NCI-H82 treated with DMSO at 0.1 percent for 48 hours (cell line): ENCODE data around the gene COBL.

Experiments
- DNase-seq: peaks from one replicate; lab custom pipeline; 2025; ENCODE audit not compliant: unreplicated experiment; lab: John Stamatoyannopoulos, UW

COBL gene

DNA sequence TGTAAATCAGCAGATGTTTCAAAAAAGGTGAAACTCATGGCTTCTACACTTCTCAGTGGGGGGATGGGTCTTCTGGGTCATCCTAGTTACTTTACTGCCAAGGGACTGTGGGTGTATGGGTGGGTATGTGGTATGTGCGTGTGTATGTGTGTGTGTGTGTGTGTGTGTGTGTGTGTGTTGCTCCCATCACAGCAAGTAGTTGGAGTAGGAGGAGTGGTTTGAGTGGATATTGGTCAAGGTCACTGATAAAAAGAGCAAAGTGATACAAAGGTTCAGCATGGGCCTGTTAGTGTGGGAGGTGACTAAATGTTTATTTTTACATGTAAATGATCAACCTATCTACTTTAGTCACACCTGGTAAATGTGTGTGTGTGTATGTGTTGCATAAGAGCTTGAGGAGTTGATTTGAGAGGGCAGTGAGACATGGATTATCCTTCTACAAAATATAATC is 11.8 kb upstream of the COBL start:
- DNase-seq, result no peak

DNA sequence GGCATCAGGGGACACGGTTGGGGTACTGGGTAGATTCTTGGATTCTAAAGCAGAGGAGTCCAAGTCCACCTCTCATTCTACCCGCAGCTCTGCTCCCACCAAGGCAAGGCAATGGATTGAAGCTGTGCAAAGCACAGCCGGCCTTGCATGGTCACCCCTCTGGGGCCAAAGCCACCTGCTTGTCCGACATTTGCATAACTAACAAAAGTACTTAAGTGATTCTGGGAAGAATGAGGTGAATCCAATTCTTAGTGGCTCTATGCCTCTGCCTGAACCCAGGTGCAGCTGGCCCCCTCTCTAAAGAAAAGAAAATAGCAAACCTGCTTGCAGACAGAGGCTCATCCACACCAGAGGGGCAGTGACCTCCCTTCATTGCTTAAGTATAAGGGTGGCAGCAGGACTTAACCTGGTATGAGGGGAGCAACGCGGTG is 10.7 kb upstream of the COBL start:
- DNase-seq, result no peak

DNA sequence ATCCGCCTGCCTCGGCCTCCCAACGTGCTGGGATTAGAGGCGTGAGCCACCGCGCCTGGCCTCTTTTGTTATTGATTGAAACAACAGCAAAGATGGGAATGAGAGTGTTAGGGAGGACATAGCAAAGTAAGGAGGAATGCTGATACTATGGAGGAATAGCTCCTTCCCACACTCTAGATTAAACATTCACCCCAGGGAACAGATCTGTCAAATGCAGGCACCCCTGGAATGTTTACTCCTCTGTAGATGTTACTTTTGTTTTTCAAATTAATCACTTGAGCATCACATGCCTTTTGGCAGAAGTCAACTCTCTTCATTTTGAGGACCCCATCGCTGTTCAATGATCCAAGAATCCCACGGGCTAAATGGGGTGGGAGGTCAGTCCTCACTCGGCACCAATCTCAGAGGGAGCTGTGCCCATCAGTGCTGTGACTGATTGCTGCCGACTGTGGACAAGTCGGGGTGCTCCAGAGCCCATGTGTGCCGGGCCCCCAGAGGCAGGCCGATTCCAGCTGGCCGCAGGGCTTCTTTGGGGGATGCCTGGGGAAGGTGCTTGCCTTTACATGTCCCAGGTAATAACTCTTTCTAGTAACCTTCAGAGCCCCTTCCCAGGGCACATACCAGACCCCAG is 10.2 kb upstream of the COBL start:
- DNase-seq, result no peak

DNA sequence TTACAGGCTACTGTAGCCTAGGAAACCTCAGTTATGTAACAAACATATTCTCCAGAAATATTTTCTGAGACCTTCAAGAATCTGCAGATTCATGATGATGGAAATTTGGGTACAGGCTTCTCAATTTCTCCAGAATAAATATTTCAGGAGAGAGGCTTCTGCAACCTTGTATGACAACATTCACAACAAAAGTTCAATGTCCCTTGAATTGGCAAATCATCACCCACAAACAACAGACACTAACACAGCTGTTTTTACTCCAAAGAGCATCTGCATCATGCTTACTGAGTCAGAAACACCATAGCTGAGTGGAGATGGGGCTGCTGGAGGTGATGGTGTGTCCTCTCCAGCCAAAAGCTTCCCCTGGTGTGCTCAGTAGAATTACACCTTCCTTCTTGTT is 9.3 kb upstream of the COBL start:
- DNase-seq, result no peak

DNA sequence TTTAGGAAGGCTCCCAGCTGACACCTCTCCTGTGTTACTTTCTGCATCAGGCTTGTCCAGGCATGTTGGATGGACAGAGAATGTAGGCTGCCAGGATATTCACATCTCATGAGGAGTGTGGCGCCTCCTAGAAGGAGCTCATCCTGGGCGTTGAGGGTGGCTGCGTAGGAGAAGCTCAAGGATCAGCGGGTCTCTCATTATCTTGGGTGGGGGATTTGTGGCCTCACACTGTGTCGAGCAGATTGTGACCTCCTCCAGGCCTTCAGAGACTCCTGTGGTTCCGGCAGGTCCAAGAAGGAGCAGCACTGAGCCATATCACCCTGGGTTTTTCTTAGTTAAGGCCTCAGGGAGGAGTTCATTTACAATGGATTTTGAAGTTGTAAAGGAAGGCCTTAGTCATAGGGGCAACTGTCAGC is 8.7 kb upstream of the COBL start:
- no peak for DNase-seq

DNA sequence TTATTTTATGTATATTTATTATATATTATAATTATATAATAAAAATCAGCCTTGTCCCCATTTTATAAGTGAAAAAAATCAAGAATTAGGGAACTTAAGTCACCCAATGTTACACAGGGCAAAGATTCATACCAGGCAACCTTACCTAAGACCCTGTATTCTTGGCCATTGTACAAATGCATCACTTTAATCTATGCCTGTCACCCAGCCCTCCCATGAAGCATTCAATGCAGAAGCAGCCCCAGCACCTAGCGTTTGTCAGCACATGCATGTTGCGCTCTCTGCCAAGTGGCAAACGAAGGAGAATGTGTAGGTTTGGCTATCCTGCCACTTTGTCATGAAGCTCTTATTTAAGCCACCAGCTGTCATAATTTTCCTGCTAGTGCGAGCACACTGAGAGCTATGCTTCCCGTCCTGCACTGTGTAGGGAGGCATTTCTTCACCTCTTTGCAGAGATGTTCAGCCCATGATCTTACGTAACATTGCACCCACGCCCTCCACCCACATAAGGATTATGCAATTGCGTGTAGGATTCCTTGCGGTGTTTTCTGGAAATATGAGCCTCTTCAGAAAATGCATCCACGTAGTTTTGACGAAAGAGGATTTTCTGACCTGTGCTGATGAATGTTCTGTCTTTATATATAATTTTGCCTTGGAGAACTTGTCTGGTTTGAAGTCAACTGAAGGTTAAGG is 7.7 kb upstream of the COBL start:
- no peak for DNase-seq

DNA sequence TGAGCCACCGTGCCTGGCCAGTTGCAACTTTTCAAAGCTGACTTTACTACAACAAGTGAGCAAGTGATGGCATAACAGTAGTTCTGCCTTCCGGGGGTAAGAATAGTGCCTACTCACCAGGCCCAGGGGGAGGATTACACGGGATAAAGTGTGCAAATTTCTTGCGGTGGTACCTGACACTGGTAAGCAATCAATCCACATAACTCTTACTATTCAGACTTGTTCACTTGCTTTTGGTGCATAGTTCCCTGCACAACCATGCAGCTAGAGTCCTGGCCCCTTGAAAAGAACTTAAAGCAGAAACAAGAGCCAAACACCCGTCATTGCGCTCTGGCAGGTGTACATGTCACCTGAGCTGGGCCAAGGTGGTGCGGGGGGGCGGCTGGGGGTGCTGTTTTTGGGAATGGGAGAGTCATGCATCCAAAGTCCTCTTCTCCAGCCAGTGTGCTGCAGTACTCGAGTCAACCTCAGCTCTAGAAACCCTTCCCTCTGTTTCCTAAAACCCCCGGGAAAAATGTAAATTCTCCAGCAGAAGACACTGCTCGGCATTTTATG is 5.4 kb upstream of the COBL start:
- no peak for DNase-seq

DNA sequence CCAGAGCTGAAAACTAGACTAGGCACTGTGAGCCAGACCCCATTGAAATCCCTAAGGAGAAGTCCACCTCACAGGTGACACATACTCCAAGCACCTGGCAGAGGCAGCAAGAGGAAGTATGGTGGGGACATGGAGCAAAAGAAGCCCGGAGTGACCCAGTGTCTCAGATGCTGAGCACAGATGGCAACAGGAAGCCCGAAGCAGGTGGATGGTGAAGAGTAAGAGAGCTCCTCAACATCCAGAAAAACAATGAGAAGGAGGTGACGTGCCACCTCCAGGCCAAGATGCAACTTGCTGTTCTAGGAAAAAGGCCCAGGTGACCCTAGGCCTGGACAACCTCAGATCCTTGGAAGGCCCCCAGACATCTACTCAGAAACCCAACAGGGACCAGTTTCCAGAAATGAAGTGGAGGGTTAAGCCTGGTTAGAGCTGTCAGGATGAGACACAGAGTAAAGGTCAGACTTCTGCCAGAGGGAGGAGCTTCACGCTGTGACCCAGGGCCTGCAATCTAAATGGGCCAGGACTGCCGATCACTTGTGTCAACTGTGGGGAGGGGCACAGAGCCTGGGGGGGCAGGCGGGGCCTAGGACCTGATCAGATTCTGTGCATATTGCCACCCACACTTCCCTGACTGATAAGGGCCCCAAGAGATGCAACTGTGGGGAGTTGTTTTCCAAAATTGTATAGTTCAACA is 2.4 kb upstream of the COBL start:
- no peak for DNase-seq

DNA sequence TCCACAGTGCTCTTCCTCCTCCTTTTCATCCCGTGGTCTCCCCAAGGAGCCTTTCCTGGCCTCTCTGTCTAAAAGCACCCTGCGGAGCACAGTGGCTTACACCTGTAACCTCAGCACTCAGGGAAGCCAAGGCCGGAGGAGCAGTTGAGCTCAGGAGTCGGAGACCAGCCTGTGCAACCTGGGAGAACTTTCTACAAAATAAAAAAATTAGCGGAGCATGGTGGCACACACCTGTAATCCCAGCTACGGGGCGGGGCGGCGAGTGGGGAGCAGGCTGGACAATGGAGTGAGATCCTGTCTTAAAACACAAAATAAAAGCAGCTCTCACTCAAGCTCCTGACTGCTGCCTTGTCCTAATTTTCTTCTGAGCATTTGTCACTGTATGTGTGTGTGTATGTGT is 1.4 kb upstream of the COBL start:
- no peak for DNase-seq

DNA sequence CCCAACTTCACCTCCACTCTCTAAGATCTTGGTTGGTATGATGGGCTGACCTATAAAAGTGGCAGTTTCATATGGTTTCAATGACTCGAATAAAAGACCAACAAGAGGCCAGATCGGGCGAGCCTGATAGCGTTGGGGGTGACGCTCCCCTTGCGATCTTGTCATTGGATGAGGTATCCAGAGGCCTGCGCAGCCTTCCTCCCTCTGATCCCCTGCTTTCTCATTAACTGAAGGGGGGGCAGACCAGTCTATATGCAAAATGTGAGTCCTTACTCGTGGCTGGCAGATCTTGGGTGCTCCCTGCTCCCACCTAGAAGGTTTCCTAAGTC is 937 bp upstream of the COBL start:
- DNase-seq, result no peak

DNA sequence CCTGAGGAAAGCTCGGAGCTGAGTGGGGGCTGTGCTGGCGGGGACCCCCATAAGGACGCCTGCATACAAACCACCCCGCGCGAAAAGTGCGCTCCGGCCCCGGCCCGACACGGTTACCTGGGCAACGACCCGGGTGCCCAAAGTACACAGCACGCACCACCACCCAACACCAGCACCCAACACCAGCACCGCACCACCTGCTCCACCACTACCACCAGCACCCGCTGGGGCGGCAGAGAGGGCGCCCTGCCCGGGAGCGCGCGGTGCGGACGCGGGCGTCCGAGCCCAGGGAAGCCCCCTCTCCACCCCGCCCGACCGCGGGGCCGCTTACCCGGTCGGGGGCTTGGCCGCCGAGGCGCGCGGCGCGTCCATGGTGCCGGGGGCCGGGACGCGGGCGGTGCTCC is 345 bp downstream of the COBL start:
- no peak for DNase-seq

DNA sequence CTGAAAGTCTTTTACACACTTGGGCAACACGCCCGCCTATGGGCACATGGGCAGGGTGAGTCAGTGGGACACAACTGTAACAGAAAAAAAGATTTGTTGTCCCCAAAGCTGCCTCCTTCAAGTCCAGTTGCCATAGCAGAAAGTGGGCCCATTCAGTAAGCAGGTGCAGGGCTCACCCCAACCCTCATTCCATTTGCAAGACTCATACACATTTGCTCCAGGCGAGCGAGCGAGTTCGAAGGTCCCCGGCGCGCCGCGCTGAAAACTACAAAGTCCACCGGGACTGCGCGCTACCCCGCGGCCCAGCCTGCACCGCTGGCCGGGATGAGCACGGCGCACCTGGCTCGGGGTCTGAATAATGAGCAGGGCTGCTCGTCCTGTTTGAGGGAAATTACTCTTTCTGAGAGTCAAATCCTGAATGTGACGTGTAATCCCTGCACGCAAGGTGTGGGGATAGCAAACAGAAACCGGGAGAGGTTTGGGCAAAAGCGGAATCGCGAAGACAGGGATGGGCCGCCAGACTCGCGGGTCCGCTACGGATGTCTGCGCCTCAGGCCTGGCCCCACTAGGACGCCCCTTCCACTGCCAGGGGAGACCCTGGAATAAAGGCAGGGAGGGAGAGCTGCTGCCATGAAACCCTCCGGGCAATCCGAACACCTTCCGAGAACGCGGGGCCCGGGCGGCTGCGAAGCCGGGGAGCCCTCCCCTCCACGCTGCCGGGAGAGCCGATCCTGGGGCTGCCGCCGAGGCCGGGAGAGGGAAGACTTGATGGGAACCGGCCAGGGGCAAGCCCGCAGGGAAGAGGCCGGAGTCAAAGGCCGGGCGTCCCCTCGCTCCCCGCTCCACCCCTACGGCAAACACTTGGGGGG is 982 bp downstream of the COBL start:
- DNase-seq, result no peak

DNA sequence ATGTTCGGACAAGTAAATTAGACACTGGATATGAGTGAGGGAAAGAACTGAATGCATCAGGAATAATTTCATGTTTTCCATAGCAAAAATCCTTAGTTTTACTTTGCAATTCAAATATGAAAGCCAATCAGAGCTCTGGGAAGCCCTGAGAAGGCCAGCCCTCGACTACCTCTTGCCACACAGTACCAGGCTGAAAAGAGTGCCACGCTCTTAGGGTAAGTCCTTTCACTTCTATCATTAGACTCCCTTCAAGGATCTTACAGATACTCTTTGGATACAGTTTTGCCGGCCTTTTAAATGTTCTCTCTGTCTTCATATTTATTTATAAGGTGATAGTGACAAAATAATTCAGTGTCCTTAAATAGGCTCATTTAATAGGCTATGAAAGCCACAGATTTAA is 1.9 kb downstream of the COBL start:
- peak; percentile 30 for DNase-seq

DNA sequence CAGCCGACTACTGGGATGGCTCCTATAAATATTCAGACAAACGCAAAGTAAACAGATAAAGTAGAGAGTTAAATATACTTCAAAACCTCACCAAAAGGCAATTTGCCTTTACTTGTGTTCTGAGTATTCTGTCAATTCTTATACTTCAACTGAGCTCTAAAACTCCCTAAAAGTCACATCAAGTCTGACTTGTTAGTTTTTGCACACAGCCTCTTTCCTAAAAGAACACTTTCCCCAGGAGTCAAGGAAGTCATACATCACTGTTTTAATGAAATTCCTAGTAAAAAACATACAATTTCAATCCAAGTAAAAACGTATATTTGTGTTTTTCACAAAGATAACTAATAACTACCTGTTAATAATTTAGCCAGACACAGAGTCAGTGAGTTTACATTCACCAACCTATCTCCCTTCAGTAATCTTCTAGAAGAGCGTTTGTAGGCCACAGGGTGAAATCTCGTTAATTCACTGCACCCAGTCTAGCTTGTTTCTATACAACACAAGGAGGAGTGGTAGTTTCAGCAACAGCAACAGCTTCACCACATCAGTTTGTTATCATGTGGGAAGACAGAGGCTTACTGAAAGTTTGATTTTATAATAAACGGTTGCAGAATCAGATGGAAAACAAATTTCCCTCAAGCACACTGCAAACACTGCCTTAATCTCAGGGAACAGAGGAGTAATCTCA is 2.7 kb downstream of the COBL start:
- DNase-seq, result peak; percentile 61

DNA sequence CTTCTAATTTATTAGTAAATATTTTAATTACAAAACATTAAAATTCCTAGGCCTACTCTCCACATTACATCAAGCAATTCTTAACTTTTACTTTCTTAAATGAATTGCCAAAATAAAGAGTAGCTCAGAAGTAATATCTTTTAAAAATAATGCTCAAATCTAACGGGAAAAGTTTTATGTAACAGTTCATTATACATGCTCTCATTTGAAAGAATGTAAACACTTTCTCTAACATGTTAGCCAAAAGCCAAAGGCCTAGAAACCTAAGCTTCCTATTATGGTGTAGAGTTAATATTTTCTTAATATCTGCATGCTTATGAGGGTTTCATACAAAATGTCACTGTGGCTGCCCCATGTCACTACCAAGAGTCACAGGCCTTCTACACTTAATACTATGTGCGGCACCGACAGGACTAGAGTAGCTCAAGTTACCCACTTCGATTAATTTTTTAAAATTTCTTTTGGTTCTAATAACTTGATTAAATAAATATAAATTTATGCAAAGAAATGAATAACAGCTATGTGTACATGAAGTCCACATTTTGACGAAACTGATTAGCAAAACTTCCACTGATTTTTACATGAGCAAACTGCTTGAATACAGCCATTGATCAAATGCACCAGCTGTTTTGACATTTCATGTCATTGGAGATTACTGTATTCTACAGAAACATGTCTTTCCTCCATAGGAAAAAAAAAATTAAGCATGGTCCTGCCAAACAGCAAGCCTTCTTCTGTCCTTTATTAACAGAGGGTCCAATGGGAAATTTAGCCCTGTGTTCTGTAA is 3.5 kb downstream of the COBL start:
- DNase-seq, result no peak

DNA sequence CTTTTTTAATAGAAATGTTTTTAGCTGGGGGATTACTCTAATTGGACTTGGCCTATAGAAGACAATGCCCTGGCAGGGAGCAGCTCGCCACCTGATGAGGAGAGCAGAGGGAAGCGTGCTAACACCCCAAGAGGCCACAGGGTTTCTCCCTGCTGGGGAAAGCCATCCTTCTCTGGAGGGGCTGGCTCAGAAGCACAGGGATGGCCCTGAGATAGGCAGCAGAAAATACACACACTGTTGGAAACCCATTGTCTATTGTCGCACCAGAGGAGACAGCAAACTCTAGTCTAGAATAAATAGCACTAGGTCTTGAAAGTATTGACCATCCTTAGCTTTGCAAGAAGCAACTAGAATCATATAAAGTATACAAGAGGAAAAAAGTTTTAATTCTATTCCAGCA is 5.4 kb downstream of the COBL start:
- peak; percentile 56 for DNase-seq

DNA sequence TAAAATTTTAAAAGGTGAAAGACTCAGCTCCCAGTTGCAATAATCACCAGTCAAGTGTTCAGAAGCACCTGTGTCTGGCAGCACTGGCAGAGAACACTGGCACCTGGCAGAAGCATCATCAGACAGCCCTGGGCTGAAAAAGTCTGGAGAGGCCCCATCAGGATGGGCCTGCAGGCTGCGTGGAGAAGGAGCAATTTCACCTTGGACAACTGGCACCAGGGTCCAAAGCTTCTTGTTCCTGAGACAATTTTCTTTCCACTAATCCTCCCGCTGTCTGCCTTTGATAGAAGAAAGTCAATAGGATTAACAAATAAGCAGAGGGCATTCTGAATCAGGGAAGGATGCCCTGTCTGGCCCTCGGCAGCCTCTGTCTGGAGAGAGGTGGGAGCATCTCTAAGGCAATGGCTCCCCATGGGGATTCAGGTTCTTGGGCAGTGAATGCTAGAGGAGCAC is 6.5 kb downstream of the COBL start:
- peak; percentile 84 for DNase-seq

DNA sequence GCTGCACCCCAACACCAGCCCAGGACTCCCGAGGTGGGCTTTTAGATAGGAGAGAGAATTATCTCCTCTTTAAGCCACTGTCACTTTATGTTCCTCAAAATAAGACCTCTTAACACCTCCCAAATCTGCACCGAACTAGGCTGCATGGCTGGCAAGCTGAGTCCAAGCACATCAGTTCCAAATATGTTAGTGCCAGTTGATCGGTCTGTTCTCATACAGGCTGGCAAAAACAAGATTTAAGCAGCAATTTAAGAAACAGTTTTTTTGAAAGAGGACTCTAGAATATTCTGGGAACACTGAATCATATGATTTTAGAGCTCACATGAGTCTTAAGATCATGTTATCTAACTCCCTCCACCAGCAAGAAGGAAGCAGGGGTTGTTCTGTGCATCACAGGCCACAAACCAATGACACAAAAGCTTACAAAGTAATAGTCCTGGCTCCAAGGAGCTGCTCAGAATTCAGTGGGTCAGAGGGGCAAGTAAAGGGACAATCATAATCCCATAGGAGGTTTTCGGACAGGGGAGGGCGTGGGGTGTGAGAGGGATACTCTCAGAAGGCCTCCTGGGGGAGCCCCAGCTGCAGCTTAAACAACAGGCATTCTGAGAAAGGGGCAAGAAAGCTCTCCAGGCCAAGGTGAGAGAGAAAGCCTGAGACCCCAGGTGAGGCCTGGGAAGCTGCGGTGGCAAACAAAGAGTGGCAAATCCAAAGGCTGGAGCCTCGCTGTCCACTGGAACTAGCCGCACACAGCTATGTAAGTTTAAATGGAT is 7.1 kb downstream of the COBL start:
- peak; percentile 54 for DNase-seq

DNA sequence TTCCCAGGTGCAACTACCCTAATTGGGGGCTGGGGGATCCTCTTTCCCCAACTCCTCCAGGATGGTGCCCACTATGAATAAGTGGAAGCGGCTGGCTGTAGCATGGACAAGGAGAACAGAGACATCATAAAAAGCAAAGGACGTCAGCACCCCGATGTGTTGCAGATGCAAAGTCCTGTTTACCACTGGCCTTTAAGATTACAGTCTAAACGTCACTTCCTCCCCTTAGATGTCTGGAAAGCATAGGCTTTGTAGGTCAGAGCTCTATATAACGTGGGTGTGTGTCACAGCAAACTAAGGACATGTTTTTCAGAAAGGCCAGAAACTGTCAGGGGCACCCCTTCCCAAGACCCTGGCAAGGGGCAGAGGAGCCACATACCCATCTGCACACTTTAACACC is 7.9 kb downstream of the COBL start:
- DNase-seq, result no peak
